Right cardiac atrium (tissue), 5 donors: ENCODE measurements around the gene AGAP3. TPM values are rescaled to one million over a fixed set of nuclear protein-coding genes. Genes with fewer than 3 reads are reported as not detected.

Experiments
- ATAC-seq, 2 donors: fragments of 200-7000 bp; cut with Tn5 transposase; one replicate each; pipeline versions ENCODE4 v1.8.0 to v1.9.1; 2020; ENCODE audit warnings: moderate library complexity in 2 of 2, mild to moderate bottlenecking in 1 of 2
- DNase-seq, 3 donors: peaks; one replicate each; pipeline ENCODE4 v3.0.0-alpha.2; 2020
- H3K27ac ChIP-seq: one replicate; pipeline ENCODE4 v1.5.1; 2013; ENCODE audit warnings: mild to moderate bottlenecking, low read length, control low read depth, moderate library complexity
- H3K27me3 ChIP-seq: one replicate; pipeline ENCODE4 v1.6.1; 2013; ENCODE audit not compliant: control insufficient read depth, insufficient read depth
- H3K4me1 ChIP-seq: one replicate; pipeline ENCODE4 v1.6.1; 2013; ENCODE audit warnings: low read length; ENCODE audit not compliant: control insufficient read depth, insufficient read depth
- H3K4me3 ChIP-seq: one replicate; pipeline ENCODE4 v1.5.1; 2013; ENCODE audit warnings: low read length, control low read depth
- H3K9me3 ChIP-seq: one replicate; pipeline ENCODE4 v1.6.1; 2013; ENCODE audit warnings: low read length; ENCODE audit not compliant: control insufficient read depth
- WGBS: extraction: QIAGEN DNeasy Blood & Tissue Kit; methylation state at CpG from one replicate; pipeline ENCODE4 v1.1.7; 2013; 5-methylcytosine and 5-hydroxymethylcytosine counted together
- intact Hi-C, 4 donors: fragments of 100-400 bp; cut with DNase I; formaldehyde crosslinking; loops; one replicate each; pipeline versions ENCODE4 v1.11.0 to v1.14.0; 2022 to 2023
- polyA plus RNA-seq: library from polyadenylated mRNA; stranded (reverse); fragments of 200-250 nt; gene quantifications from one replicate; pipeline ENCODE4 v1.2.3, GENCODE V29; 2013
- total RNA-seq, 4 donors: library from RNA; stranded (reverse); fragmentation: NEBNext Ultra II Directional; extraction: Animal tissue kit (Norgen Biotek cat#: 25700); gene quantifications; one replicate each; pipeline ENCODE4 v1.2.1, GENCODE V29; 2021
- donor health status: healthy with polysubstance abuse.
- donor health status: DM: no; HTN: yes; CAD: no.
- donor health status: DM: no; HTN: no; CAD: no.
- donor health status: DM: no; HTN: yes; CAD: no; lungs with severe emphysema.
- donor health status: DM: yes; HTN: yes; CAD: no.

Gene AGAP3
- total and polyA plus RNA-seq, 5 donors: 58.3 to 78.8 (median 64.8) TPM

DNA sequence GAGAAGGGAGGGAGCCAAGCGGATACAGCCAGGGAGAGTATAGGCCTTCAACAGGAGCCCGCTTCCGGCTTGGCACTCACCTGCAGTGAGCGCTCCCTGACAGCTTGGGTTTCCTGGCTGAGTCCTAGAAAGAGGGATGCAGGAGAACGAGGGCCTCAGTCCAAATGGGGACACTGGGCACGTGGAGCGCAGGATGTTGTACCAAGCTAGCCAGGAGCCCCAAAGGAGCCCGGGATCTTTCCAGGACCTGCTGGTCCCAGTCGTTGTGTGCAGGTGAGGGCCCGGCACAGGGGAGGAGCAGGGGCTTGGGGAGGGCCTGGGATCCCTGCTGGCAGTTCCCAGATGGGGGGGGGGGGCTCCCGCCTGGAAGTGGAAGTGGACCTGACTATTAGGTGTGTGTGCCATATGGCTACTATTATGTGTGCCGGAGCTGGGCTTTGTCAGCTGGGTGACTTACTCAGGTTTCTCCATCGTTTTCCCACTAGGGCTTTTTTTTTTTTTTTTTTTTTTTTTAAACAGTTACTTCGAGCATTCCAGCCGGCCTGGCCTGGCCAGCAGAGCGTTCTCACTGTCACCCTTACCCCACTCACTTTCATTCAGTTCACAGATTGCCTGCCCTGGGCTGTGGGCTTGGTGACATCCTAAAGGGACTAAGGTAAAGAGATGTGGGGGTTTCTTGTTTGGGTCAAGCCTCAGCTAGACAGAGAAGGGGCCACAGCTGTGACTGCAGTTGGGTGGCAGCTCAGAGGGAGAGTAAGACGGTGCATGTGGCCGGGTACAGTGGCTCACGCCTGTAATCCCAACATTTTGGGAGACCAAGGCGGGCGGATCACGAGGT, 3.8 kb downstream of the AGAP3 start:
- peak in 1 of 3 donors; percentile 57 for DNase-seq
- Histone ChIP-seq H3K4me1 (peaks cover 10% of the 10 kb centered on the region), H3K4me3 (no peak overlapping the region), H3K27ac (peak overlapping the region; percentile 94), H3K9me3 (no peaks in the 10 kb centered on the region), H3K27me3 (no peaks in the 10 kb centered on the region)
- 70% methylated on average over 22 of the region's 22 CpGs for WGBS
- ATAC-seq: no peak
- intact Hi-C loops: loop anchor here in 1 of 4 donors (10.0 kb wide), 1 partner anchor 65 kb away; the partner anchor contains the start of genes ABCB8 and ATG9B

DNA sequence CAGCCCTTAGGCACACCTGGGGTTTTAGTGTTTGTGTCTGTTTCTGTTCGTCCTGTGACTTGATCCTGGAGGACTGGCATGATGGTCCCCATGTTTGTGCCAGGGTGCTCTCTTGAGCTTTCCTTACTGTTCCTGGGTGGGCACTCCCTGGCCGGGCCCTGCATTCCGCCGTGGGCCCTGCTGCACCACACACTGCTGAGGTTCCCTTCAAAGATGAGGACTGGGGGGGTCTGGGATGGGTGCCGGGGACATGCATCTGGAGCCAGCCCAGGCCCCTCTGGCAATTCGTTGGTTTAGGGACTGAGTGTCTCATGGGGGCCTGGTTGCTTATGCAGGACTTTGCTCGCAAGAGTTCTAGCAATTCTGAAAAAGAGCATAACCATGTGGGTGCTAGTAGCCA, 4.7 kb downstream of the AGAP3 start:
- ATAC-seq (no peak), DNase-seq (peak in 1 of 3 donors; percentile 36)
- intact Hi-C loops: no loop called here
- no peak overlapping the region for H3K4me3 ChIP-seq
- peaks cover 10% of the 10 kb centered on the region for H3K4me1 ChIP-seq
- H3K27me3 ChIP-seq: no peaks in the 10 kb centered on the region
- no peak overlapping the region for H3K27ac ChIP-seq
- 83% methylated on average over 7 of the region's 7 CpGs for WGBS
- H3K9me3 ChIP-seq: no peaks in the 10 kb centered on the region

DNA sequence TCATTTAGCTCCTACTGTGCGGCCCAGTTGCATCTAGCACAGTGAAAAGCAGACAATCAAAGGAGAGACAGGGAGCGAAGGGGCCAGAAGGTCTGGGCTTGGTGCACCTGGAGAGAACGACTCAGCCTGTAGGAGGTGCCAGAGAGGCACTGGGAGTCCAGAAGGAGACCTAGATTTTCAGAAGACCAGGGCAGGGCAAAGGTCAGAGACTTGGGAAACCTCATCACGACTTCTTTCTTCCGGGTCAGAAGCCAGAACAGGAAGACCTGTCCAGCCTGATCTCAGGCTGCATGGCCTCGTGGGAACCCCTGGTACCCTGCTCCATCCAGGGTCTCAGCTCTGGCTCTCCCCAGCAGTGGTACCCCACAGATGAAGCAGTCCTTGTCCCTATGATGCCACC, 5.2 kb downstream of the AGAP3 start:
- H3K27me3 ChIP-seq: no peaks in the 10 kb centered on the region
- 57% methylated on average over 6 of the region's 6 CpGs for WGBS
- H3K4me1 ChIP-seq: peaks cover 10% of the 10 kb centered on the region
- no peak for ATAC-seq
- no peak overlapping the region for H3K4me3 ChIP-seq
- peak in 2 of 3 donors; percentile 17 to 38 for DNase-seq
- no peak overlapping the region for H3K27ac ChIP-seq
- intact Hi-C loops: no loop called here
- no peaks in the 10 kb centered on the region for H3K9me3 ChIP-seq

DNA sequence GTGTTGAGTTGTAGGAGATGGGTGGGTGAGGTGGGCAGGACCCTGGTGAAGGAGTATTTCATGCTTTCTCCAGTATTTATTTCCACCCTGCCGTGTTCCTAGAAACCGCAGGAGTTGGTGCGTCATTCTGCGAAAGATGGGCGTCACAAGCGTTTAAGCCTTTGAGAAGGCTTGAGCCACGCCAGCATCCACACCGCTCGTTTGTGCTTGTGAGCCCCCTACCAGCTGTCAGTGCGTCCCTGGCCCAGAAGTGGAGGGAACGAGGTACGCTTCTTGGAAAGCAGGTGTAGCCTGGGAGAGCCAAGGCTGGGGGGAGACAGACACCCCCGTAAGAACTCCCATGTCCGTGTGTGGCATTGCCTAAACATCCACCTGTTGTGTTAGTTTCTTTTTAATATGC, 5.7 kb downstream of the AGAP3 start:
- H3K4me1 ChIP-seq: peaks cover 10% of the 10 kb centered on the region
- no peaks in the 10 kb centered on the region for H3K27me3 ChIP-seq
- no peak overlapping the region for H3K4me3 ChIP-seq
- WGBS: 90% methylated on average over 14 of the region's 14 CpGs
- no peak for ATAC-seq
- H3K9me3 ChIP-seq: no peaks in the 10 kb centered on the region
- H3K27ac ChIP-seq: no peak overlapping the region
- DNase-seq: peak in 1 of 3 donors; percentile 33
- intact Hi-C loops: no loop called here

DNA sequence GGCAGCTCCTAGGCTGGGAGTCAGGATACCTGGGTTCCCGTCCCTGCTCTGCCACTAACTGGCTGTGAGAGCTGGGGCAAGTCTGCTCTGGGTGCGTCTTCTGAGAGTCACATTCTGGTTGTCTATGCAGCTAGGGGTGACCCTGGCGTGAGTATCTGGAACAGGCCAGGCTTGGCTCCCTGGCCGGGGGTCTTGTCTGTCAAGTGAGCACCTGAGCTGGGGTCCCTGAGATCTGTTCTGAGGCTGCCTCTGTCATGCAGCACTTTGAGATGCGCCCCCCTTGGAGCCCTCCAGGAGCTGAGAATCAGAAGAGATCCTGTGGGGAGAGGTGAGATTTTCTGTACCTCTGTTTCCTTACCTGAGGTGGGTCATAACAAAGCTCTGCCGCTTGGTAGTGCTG, 7.5 kb downstream of the AGAP3 start:
- 94% methylated on average over 6 of the region's 6 CpGs for WGBS
- Histone ChIP-seq H3K4me3 (no peak overlapping the region), H3K4me1 (peaks cover 7% of the 10 kb centered on the region), H3K9me3 (no peaks in the 10 kb centered on the region), H3K27me3 (no peaks in the 10 kb centered on the region), H3K27ac (no peak overlapping the region)
- ATAC-seq (no peak), DNase-seq (no peak)
- intact Hi-C loops: no loop called here

DNA sequence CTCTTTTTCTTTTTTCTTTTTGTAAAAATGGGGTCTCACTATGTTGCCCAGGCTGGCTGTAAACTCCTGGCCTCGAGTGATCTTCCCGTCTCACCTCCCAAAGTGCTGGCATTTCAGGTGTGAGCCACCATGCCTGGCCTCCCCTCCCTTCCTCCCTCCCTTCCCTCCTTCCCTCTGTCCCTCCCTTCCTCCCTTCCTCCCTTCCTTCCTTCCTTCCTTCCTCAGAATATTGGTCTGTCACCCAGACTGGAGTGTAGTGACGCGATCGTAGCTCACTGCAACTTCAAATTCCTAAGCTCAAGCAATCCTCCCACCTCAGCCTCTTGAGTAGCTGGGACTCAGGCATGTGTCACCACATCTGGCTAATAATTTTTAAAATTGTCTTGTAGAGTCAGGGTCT, 8.4 kb downstream of the AGAP3 start:
- no peak overlapping the region for H3K27ac ChIP-seq
- no peak overlapping the region for H3K4me3 ChIP-seq
- peaks cover 5% of the 10 kb centered on the region for H3K4me1 ChIP-seq
- DNase-seq (no peak), ATAC-seq (no peak)
- WGBS: 79% methylated on average over 5 of the region's 5 CpGs
- no peaks in the 10 kb centered on the region for H3K27me3 ChIP-seq
- H3K9me3 ChIP-seq: no peaks in the 10 kb centered on the region
- intact Hi-C loops: no loop called here

DNA sequence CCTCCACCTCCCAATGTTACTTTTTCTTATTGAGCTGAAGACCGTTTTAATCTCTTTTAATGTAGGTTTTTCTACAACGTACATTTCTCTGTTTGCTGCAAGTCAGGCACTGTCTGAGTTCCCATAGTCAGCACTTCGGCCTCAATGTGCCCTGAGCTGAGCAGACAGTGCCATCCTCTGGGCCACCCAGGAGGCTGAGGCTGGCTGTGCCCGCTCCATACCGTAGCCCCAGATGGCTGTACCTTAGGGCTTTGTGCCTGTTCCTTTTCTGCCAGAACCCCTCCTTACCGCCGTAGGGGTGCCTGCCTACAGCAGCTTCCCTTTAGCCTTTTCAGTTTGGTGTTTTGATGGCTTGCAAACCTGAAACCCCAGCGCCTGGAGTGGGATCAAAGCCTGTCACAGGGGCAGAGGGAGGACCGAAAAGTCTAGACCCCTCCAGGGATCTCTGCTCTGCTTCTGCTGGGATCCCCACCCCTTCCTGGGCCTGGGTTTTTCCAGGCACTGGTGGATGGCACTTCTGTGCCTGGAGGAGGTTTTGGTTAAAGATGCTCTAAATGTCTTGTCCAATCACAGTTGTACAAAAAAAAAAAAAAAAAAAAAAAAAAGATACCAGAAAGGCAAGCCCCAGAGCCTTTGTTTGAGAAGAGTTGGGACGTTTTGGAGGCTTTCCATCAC, 9.0 kb downstream of the AGAP3 start:
- ATAC-seq (no peak), DNase-seq (no peak)
- no peak overlapping the region for H3K27ac ChIP-seq
- H3K27me3 ChIP-seq: no peaks in the 10 kb centered on the region
- H3K9me3 ChIP-seq: no peaks in the 10 kb centered on the region
- intact Hi-C loops: no loop called here
- peaks cover 5% of the 10 kb centered on the region for H3K4me1 ChIP-seq
- 75% methylated on average over 10 of the region's 10 CpGs for WGBS
- no peak overlapping the region for H3K4me3 ChIP-seq

DNA sequence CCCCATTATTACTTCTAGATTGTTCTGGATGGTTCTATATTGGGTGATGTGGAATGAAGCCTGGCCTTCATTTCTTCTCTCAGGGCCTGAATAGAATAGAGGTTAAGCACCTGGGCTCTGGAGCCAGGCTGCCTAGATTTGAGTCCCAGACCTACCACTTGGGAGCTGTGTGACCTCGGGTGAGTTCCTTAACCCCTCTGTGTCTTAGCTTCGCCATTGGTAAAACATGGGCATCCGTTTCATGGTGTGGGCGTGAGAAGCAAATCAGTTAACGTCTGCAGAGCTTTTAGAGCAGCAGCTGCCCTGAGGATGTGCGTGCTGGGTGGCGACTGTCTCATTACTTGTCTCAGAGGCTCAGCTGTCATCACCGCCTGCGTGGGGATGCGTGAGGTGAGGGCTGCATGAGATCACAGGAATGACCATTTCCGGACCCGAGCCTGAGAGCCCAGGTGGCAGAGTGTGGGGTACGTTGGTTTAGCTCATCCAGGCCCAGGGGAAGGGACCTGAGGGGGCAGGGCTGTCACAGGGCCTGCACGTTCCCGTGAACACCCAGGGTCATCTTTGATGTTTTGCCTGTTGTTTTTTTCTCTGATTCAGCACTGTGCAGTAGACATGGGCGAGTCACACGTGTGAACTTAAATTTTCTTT, 9.7 kb downstream of the AGAP3 start:
- Histone ChIP-seq H3K27me3 (no peaks in the 10 kb centered on the region), H3K9me3 (no peaks in the 10 kb centered on the region), H3K27ac (no peak overlapping the region), H3K4me3 (no peak overlapping the region), H3K4me1 (peaks cover 3% of the 10 kb centered on the region)
- intact Hi-C loops: no loop called here
- ATAC-seq (no peak), DNase-seq (no peak)
- 75% methylated on average over 17 of the region's 17 CpGs for WGBS

DNA sequence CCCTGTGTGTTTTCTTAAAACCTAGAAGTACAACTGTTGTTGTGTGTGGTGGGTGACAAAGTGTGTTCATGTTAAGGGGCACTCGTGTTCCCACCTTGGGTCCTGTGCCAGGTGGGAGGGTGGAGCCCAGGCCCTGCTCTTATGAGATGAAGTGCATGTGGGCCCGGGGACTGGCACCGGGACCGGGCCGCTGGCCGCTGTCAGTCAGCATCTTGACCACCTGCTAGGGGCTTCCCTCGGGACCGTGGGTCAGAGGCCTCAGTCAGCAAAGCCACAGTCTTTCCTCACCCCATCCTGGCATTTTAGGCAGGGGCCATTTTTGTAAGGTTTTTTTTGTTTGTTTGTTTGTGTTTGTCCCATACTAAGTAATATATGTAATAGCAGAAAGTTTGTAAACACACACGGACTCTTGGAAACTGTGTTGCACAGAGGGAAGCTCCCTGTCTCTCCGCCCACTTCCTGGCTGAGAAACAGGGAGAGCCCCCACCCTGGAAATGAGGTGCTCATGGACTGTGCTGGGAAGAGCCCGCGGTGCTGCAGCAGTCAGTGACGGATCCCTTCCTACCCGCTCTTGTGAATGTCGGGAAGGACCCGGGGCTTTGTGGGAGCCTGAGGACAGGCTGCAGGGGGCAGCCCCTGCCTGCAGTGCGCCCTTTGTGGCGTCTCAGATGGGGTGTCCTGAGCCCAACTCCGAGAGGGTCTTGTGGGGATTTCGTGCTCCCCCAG, 13.4 kb downstream of the AGAP3 start:
- ATAC-seq: peak in 1 of 2 donors; percentile 72
- 69% methylated on average over 20 of the region's 20 CpGs for WGBS
- Histone ChIP-seq H3K9me3 (no peaks in the 10 kb centered on the region), H3K27me3 (no peaks in the 10 kb centered on the region), H3K4me1 (peaks cover 3% of the 10 kb centered on the region), H3K4me3 (no peak overlapping the region), H3K27ac (no peak overlapping the region)
- DNase-seq: peak in 2 of 3 donors; percentile 28 to 38
- intact Hi-C loops: no loop called here

DNA sequence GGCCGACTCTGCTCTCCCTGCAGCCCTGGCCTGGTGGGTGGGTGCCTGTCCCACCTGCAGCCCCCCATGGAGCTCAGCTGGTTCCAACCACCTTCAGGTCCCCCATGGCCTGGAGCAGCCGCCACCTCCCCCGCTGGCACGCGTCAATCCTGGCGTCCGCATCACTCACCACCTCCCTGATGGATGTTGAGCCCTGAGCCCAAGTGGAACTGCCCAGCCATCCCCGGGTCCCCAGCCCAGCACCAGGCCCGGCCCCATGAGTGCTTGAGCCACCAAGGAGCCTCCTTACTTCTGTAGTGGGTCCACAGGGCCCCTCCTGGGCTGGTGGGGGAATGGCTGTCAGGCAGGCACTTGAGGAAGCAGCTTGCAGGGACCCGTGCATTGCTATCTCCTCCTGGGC, 14.6 kb downstream of the AGAP3 start:
- Histone ChIP-seq H3K27ac (no peak overlapping the region), H3K27me3 (no peaks in the 10 kb centered on the region), H3K9me3 (no peaks in the 10 kb centered on the region), H3K4me1 (peaks cover 3% of the 10 kb centered on the region), H3K4me3 (no peak overlapping the region)
- intact Hi-C loops: no loop called here
- peak; percentile 8 to 14 for ATAC-seq
- DNase-seq: peak in 2 of 3 donors; percentile 13 to 46
- 85% methylated on average over 10 of the region's 10 CpGs for WGBS
